Naive thymus-derived CD4-positive, alpha-beta T cell (primary cell): ENCODE data around the gene MRPL10. TPM values are rescaled to one million over a fixed set of nuclear protein-coding genes. Genes with fewer than 3 reads are reported as not detected.

Experiments
- ATAC-seq: fragments of 150-1000 bp; cut with Tn5 transposase; 2 replicates; pipeline ENCODE4 v1.10.0; 2021; ENCODE audit warnings: mild to moderate bottlenecking, moderate library complexity
- CTCF ChIA-PET: fragments of 350-600 bp; sonication (Branson Sonifier 250); formaldehyde crosslinking; loops from one replicate; lab custom pipeline; 2021; ENCODE audit warnings: antibody characterized with exemption; lab: Charles Lee
- POLR2A ChIA-PET: fragments of 350-600 bp; sonication (Branson Sonifier 250); formaldehyde crosslinking; loops from one replicate; lab custom pipeline; 2021; ENCODE audit warnings: antibody characterized with exemption, inconsistent platforms; lab: Charles Lee
- DNase-seq, 9 donors: peaks; one replicate each; pipeline versions ENCODE4 v3.0.0 to v3.0.0-alpha.2; 2020 to 2022; ENCODE audit warnings: mixed read lengths in 1 of 9
- H3K27ac ChIP-seq: one replicate; pipeline ENCODE4 v1.7.0; 2013; ENCODE audit warnings: mild to moderate bottlenecking, low read depth, low read length, moderate library complexity
- H3K27me3 ChIP-seq, 2 donors: one replicate each; pipeline ENCODE4 v1.7.0; 2013; ENCODE audit warnings: low read length in 2 of 2, mild to moderate bottlenecking in 2 of 2, moderate library complexity in 2 of 2; ENCODE audit not compliant: control insufficient read depth in 2 of 2, insufficient read depth in 2 of 2
- H3K36me3 ChIP-seq, 3 experiments: 1 replicate in 2 of 3; 2 replicates in 1 of 3; pipeline ENCODE4 v1.7.0; 2013; ENCODE audit warnings: low read length in 3 of 3, mild to moderate bottlenecking in 3 of 3, moderate library complexity in 1 of 3; ENCODE audit not compliant: insufficient read depth in 3 of 3, control insufficient read depth in 2 of 3
- H3K4me1 ChIP-seq, 2 donors: one replicate each; pipeline ENCODE4 v1.7.0; 2013; ENCODE audit warnings: low read length in 2 of 2, mild to moderate bottlenecking in 2 of 2, moderate library complexity in 1 of 2; ENCODE audit not compliant: control insufficient read depth in 2 of 2, insufficient read depth in 2 of 2
- H3K4me3 ChIP-seq: 2 replicates; pipeline ENCODE4 v1.7.0; 2013; ENCODE audit warnings: mild to moderate bottlenecking, low read length
- H3K9me3 ChIP-seq, 3 experiments: 1 replicate in 2 of 3; 2 replicates in 1 of 3; pipeline ENCODE4 v1.7.0; 2013; ENCODE audit warnings: low read length in 3 of 3; ENCODE audit not compliant: control insufficient read depth in 2 of 3
- H3K27ac Mint-ChIP-seq, 9 donors: one replicate each; pipeline ENCODE4 v1.8.0; 2020 to 2022; ENCODE audit warnings: mixed read lengths in 9 of 9, mild to moderate bottlenecking in 8 of 9, moderate library complexity in 5 of 9, inconsistent platforms in 2 of 9
- H3K27me3 Mint-ChIP-seq, 5 donors: one replicate each; pipeline ENCODE4 v1.8.0; 2021 to 2022; ENCODE audit warnings: mixed read lengths in 5 of 5, mild to moderate bottlenecking in 1 of 5
- H3K36me3 Mint-ChIP-seq, 5 donors: one replicate each; pipeline ENCODE4 v1.8.0; 2020 to 2022; ENCODE audit warnings: mixed read lengths in 5 of 5, mild to moderate bottlenecking in 3 of 5, inconsistent platforms in 1 of 5
- H3K4me1 Mint-ChIP-seq, 7 donors: one replicate each; pipeline ENCODE4 v1.8.0; 2020 to 2022; ENCODE audit warnings: mixed read lengths in 7 of 7, mild to moderate bottlenecking in 3 of 7, inconsistent platforms in 1 of 7
- H3K4me3 Mint-ChIP-seq, 10 donors: one replicate each; pipeline ENCODE4 v1.8.0; 2020 to 2022; ENCODE audit warnings: mild to moderate bottlenecking in 10 of 10, mixed read lengths in 10 of 10, moderate library complexity in 6 of 10, inconsistent platforms in 2 of 10
- H3K9me3 Mint-ChIP-seq, 11 donors: one replicate each; pipeline ENCODE4 v1.8.0; 2020 to 2022; ENCODE audit warnings: mixed read lengths in 11 of 11, mild to moderate bottlenecking in 4 of 11, inconsistent platforms in 1 of 11, moderate library complexity in 1 of 11
- intact Hi-C, 2 donors: fragments of 100-400 bp; cut with micrococcal nuclease; formaldehyde crosslinking; loops; one replicate each; pipeline ENCODE4 v1.15.1; 2023
- polyA plus RNA-seq, 2 donors: library from polyadenylated mRNA; unstranded; fragments of 300-500 nt; fragmentation: Illumina TruSeq; gene quantifications; one replicate each; pipeline ENCODE4 v1.2.3, GENCODE V29; 2021
- total RNA-seq, 6 experiments: library from RNA in 5 of 6; stranded (reverse) in 5 of 6; gene quantifications; 1 replicate in 5 of 6; 2 replicates in 1 of 6; pipeline ENCODE4 v1.2.3 and lab custom pipeline; 2021 to 2026

MRPL10 gene
- total and polyA plus RNA-seq, 7 experiments from 2014 or later, result 33.6 to 51.2 (median 36.5) TPM

GRCh38 chr17:47846716-47847340 lies 15.5 kb upstream of the MRPL10 start:
- Mint-ChIP-seq H3K9me3 (peaks cover 0 to 6% (median 0%) of the 10 kb centered on the region in 11 donors), H3K36me3 (no peaks in the 10 kb centered on the region), H3K4me1 (peaks cover 18 to 37% (median 26%) of the 10 kb centered on the region in 7 donors), H3K4me3 (peak overlapping the region in 5 of 10 donors; percentile 2 to 31 (median 26)), H3K27ac (peak overlapping the region in 1 of 9 donors; percentile 17), H3K27me3 (peaks cover 44 to 72% (median 60%) of the 10 kb centered on the region in 5 donors)
- ATAC-seq (no peak), DNase-seq (no peak)
- Histone ChIP-seq H3K36me3 (no peaks in the 10 kb centered on the region), H3K4me3 (no peak overlapping the region), H3K27me3 (peaks cover 0 to 35% of the 10 kb centered on the region in 2 donors), H3K27ac (no peak overlapping the region), H3K9me3 (no peaks in the 10 kb centered on the region), H3K4me1 (peaks cover 8 to 17% of the 10 kb centered on the region in 2 donors)
- intact Hi-C loops, result loop anchor here in 1 of 2 donors (10.0 kb wide), 1 partner anchor 198 kb away; the partner anchor contains the start of gene NFE2L1
- ChIA-PET CTCF (interaction anchor here (0.6 to 11.5 kb wide), 3 partner anchors 10 to 1785 kb away, joined by 4 to 290 read pairs (median 4); partner anchors contain the start of gene SP2), POLR2A (interaction anchor here (1.2 to 6.6 kb wide), 3 partner anchors 16 to 48 kb away, joined by 4 to 38 read pairs (median 17); partner anchors contain the start of genes LRRC46, MRPL10 and SP2)

- no peak for ATAC-seq
- Histone ChIP-seq H3K9me3 (no peaks in the 10 kb centered on the region), H3K27me3 (peaks cover 0 to 30% of the 10 kb centered on the region in 2 donors), H3K4me3 (no peak overlapping the region), H3K27ac (no peak overlapping the region), H3K36me3 (peaks cover 0 to 4% (median 0%) of the 10 kb centered on the region in 3 experiments), H3K4me1 (peaks cover 13 to 19% of the 10 kb centered on the region in 2 donors)
- H3K27me3 Mint-ChIP-seq, result peaks cover 41 to 63% (median 54%) of the 10 kb centered on the region in 5 donors
- no peak overlapping the region for H3K27ac Mint-ChIP-seq
- H3K9me3 Mint-ChIP-seq, result peaks cover 0 to 5% (median 0%) of the 10 kb centered on the region in 11 donors
- intact Hi-C loops, result loop anchor here in 1 of 2 donors (10.0 kb wide), 1 partner anchor 199 kb away; the partner anchor contains the start of gene NFE2L1
- H3K4me1 Mint-ChIP-seq, result peaks cover 17 to 43% (median 33%) of the 10 kb centered on the region in 7 donors
- no peaks in the 10 kb centered on the region for H3K36me3 Mint-ChIP-seq
- H3K4me3 Mint-ChIP-seq, result no peak overlapping the region
- CTCF ChIA-PET, result interaction anchor here (11.5 kb wide), 1 partner anchor 43 kb away, joined by 290 read pairs; the partner anchor contains the start of gene SP2
- DNase-seq, result no peak
- POLR2A ChIA-PET, result interaction anchor here (0.9 to 6.6 kb wide), 3 partner anchors 23 to 49 kb away, joined by 3 to 38 read pairs (median 3); partner anchors contain the start of gene SP2
Measured at GRCh38 chr17:47845716-47846075, 14.4 kb upstream of the MRPL10 start.

DNA sequence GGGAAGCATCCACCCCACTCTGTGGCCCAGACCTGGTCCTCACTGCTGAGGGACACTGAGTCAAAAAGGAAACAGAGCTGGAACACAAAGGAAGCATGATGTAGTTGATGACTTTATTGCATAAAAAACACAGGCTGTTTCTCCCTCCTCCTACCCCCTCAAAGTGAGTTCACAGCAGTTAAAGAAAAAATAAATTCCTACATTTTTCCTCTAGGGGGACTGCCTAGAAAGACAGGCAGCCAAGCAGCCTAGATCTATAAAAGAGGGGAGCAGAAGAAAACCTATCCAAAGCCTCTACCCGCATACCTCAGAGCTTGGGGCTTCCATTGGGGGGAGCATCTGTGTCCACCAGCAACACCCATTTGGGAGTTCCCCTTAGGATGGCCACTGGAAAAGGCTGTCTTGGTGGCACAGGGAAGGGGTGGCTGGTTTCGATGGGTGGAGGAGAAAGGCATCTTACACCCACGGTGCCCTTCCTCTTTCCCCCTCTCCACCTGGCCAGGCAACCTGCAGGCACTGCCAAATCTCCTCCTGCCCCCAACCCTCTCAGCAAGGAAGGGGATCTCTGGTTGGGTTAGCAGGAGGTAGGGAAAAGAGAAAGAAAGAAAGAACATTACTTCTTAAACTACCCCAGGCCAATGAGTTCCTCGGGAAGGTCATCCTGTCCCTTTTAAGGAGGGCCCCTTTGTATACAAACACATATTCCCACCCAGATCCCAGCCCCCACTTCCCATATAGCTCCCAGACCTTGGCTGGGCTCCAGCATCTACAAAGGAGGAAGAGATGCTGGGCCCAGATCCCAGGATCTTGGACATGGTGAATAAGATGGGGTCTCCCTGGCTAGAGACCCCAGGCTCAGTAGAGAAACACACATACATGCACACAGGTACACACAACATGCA lies 13.7 kb upstream of the MRPL10 start:
- no peak overlapping the region for H3K4me3 Mint-ChIP-seq
- no peak overlapping the region for H3K4me3 ChIP-seq
- no peaks in the 10 kb centered on the region for H3K9me3 ChIP-seq
- peaks cover 15 to 20% of the 10 kb centered on the region in 2 donors for H3K4me1 ChIP-seq
- no peaks in the 10 kb centered on the region for H3K36me3 Mint-ChIP-seq
- H3K27ac Mint-ChIP-seq, result no peak overlapping the region
- H3K27ac ChIP-seq, result no peak overlapping the region
- H3K27me3 ChIP-seq, result peaks cover 0 to 30% of the 10 kb centered on the region in 2 donors
- no peak for ATAC-seq
- peaks cover 0 to 3% (median 0%) of the 10 kb centered on the region in 11 donors for H3K9me3 Mint-ChIP-seq
- no peak for DNase-seq
- POLR2A ChIA-PET, result interaction anchor here (0.9 to 6.6 kb wide), 3 partner anchors 23 to 50 kb away, joined by 3 to 38 read pairs (median 3); partner anchors contain the start of gene SP2
- intact Hi-C loops, result loop anchor here (5.0 to 10.0 kb wide), 4 partner anchors 177 to 772 kb away; partner anchors contain the start of genes HOXB8 (in 1 of the 2) and NFE2L1 (in 1 of the 2)
- H3K4me1 Mint-ChIP-seq, result peaks cover 12 to 42% (median 33%) of the 10 kb centered on the region in 7 donors
- CTCF ChIA-PET, result interaction anchor here (0.6 to 11.5 kb wide), 3 partner anchors 23 to 44 kb away, joined by 3 to 290 read pairs (median 3); partner anchors contain the start of genes OSBPL7 and SP2
- H3K36me3 ChIP-seq, result peaks cover 0 to 4% (median 0%) of the 10 kb centered on the region in 3 experiments
- H3K27me3 Mint-ChIP-seq, result peaks cover 37 to 57% (median 50%) of the 10 kb centered on the region in 5 donors

DNA sequence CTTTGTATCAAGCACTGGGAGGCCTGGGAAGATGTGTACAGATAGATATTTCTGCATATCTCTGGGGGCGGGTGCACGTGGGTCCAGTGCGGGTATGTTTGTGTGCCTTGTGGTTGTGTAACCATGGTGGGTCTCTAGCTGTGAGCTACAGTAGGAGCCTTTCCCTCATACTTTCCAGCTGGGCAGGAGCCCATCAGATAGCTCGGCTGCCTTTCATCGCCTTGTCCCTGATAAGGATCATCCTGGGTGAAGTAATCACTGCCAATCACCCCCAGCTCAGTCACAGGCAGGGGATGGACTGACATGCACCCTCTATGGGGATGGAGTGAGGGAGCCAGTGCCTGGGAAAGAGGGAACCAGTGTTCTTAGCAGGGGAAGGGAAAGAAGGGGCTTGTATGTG lies 12.9 kb upstream of the MRPL10 start:
- Mint-ChIP-seq H3K27ac (no peak overlapping the region), H3K9me3 (peaks cover 0 to 2% (median 0%) of the 10 kb centered on the region in 11 donors), H3K27me3 (peaks cover 30 to 49% (median 42%) of the 10 kb centered on the region in 5 donors), H3K4me1 (peaks cover 12 to 41% (median 38%) of the 10 kb centered on the region in 7 donors), H3K4me3 (no peak overlapping the region), H3K36me3 (no peaks in the 10 kb centered on the region)
- ATAC-seq (no peak), DNase-seq (no peak)
- H3K27ac ChIP-seq, result no peak overlapping the region
- peaks cover 19 to 21% of the 10 kb centered on the region in 2 donors for H3K4me1 ChIP-seq
- intact Hi-C loops, result loop anchor here (5.0 to 10.0 kb wide), 4 partner anchors 178 to 773 kb away; partner anchors contain the start of genes HOXB8 (in 1 of the 2) and NFE2L1 (in 1 of the 2)
- CTCF ChIA-PET, result interaction anchor here (0.6 to 11.5 kb wide), 2 partner anchors 22 to 45 kb away, joined by 3 to 290 read pairs; partner anchors contain the start of genes OSBPL7 and SP2
- H3K36me3 ChIP-seq, result peaks cover 0 to 4% (median 0%) of the 10 kb centered on the region in 3 experiments
- no peak overlapping the region for H3K4me3 ChIP-seq
- H3K27me3 ChIP-seq, result peaks cover 0 to 30% of the 10 kb centered on the region in 2 donors
- no peaks in the 10 kb centered on the region for H3K9me3 ChIP-seq
- POLR2A ChIA-PET, result interaction anchor here (6.6 kb wide), 1 partner anchor 51 kb away, joined by 38 read pairs; the partner anchor contains the start of gene SP2

DNA sequence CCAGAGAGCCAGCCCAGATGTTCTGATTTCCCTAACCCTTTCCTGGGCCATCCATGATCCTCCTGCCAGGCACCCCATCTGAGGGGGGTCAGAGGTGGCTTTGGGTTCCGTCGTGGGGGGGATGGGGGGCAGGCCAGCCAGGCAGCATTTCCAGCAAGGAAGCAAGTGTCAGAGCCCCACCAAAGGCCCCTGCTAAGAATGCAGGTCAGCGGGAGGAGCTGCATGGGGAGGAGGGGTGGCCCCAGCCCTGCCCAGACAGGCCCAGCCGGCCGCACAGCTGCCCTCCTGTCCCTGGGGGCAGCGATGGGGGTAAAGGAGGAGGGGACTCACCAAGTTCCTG lies 12.0 kb upstream of the MRPL10 start:
- ChIA-PET POLR2A (interaction anchor here (1.0 to 5.0 kb wide), 5 partner anchors 11 to 53 kb away, joined by 3 to 42 read pairs (median 4); partner anchors contain the start of genes LRRC46, MRPL10 and SP2), CTCF (interaction anchor here (0.9 to 11.5 kb wide), 4 partner anchors 46 to 750 kb away, joined by 3 to 290 read pairs (median 6); partner anchors contain the start of genes PNPO and SP2)
- Mint-ChIP-seq H3K4me1 (peaks cover 12 to 47% (median 36%) of the 10 kb centered on the region in 7 donors), H3K36me3 (no peaks in the 10 kb centered on the region), H3K9me3 (no peaks in the 10 kb centered on the region), H3K4me3 (peak overlapping the region in 2 of 10 donors; percentile 60 to 63), H3K27me3 (peaks cover 21 to 40% (median 33%) of the 10 kb centered on the region in 5 donors), H3K27ac (peak overlapping the region in 3 of 9 donors; percentile 10 to 86 (median 60))
- Histone ChIP-seq H3K27ac (no peak overlapping the region), H3K36me3 (peaks cover 0 to 9% (median 0%) of the 10 kb centered on the region in 3 experiments), H3K4me3 (no peak overlapping the region), H3K27me3 (peaks cover 0 to 22% of the 10 kb centered on the region in 2 donors), H3K9me3 (no peaks in the 10 kb centered on the region), H3K4me1 (peaks cover 19 to 21% of the 10 kb centered on the region in 2 donors)
- no peak for DNase-seq
- ATAC-seq, result no peak
- intact Hi-C loops, result loop anchor here (1.0 to 10.0 kb wide), 6 partner anchors 103 to 774 kb away; partner anchors contain the start of genes HOXB8 (in 1 of the 2) and NFE2L1 (in 1 of the 2)
